NB4 (cell line): ENCODE data around the gene DSC2.

Experiments
- DNase-seq: peaks from one replicate; pipeline ENCODE4 v3.0.0; 2010; ENCODE audit warnings: low read depth
- H3K4me3 ChIP-seq: one replicate; pipeline ENCODE4 v1.5.1; 2011; ENCODE audit warnings: mild to moderate bottlenecking, low read depth, low read length, moderate library complexity
- CTCF ChIP-seq: IDR thresholded peaks from one replicate; pipeline ENCODE4 v1.5.1; 2012; ENCODE audit warnings: low read depth, low read length
- MAX ChIP-seq: IDR thresholded peaks from 2 replicates; pipeline ENCODE4 v1.6.1; 2011; ENCODE audit warnings: low read depth, low read length
- MYC ChIP-seq: IDR thresholded peaks from 2 replicates; pipeline ENCODE4 v1.6.1; 2011; ENCODE audit warnings: low read depth, low read length
- POLR2A ChIP-seq: IDR thresholded peaks from 2 replicates; pipeline ENCODE4 v1.6.1; 2011; ENCODE audit warnings: mild to moderate bottlenecking; ENCODE audit not compliant: insufficient read length; ENCODE audit errors: extremely low read depth

DSC2 gene

GRCh38 chr18:31077878-31078277, 24.3 kb downstream of the DSC2 start:
- TF ChIP-seq CTCF, result no peak
- no peak overlapping the region for H3K4me3 ChIP-seq
- DNase-seq, result peak; percentile 62

GRCh38 chr18:31072175-31072574, 30.0 kb downstream of the DSC2 start:
- no peak for DNase-seq
- TF ChIP-seq POLR2A (no peak), CTCF (no peak), MYC (no peak), MAX (no peak)

GRCh38 chr18:31070206-31070605, 32.0 kb downstream of the DSC2 start:
- no peak for DNase-seq
- H3K4me3 ChIP-seq, result no peak overlapping the region
- no peak for TF ChIP-seq MYC
- TF ChIP-seq POLR2A, result no peak
- TF ChIP-seq CTCF, result no peak
- no peak for TF ChIP-seq MAX

More at GRCh38 chr18:31072175-31072574, 30.0 kb downstream of the DSC2 start:
- H3K4me3 ChIP-seq, result no peak overlapping the region

- DNase-seq, result no peak
- H3K4me3 ChIP-seq, result no peak overlapping the region
- no peak for TF ChIP-seq MAX
- no peak for TF ChIP-seq MYC
- no peak for TF ChIP-seq POLR2A
- no peak for TF ChIP-seq CTCF
Observed at GRCh38 chr18:31066266-31066665, 36.0 kb downstream of the DSC2 start.

- DNase-seq, result no peak
- TF ChIP-seq CTCF (no peak), POLR2A (no peak), MYC (no peak), MAX (no peak)
- no peak overlapping the region for H3K4me3 ChIP-seq
Observed at GRCh38 chr18:31065036-31065773, 37.0 kb downstream of the DSC2 start.

GRCh38 chr18:31064130-31064529, 38.1 kb downstream of the DSC2 start:
- H3K4me3 ChIP-seq, result no peak overlapping the region
- no peak for DNase-seq
- no peak for TF ChIP-seq CTCF
- no peak for TF ChIP-seq MYC
- TF ChIP-seq MAX, result no peak
- TF ChIP-seq POLR2A, result no peak
